CD14-positive monocyte (primary cell): ENCODE measurements around the gene DENND6A. TPM values are rescaled to one million over a fixed set of nuclear protein-coding genes. Genes with fewer than 3 reads are reported as not detected.

Source experiments
- DNase-seq, 3 donors: peaks; one replicate each; pipeline ENCODE4 v3.0.0-alpha.2; 2011 to 2022
- H2AFZ ChIP-seq: 2 replicates; pipeline ENCODE4 v1.6.0; 2012; ENCODE audit warnings: mild to moderate bottlenecking, low read depth, low read length, inconsistent platforms; ENCODE audit not compliant: insufficient read depth, poor library complexity, severe bottlenecking
- H3K27ac ChIP-seq, 2 donors: 1 replicate in 1 of 2; 2 replicates in 1 of 2; pipeline ENCODE4 v1.5.1; 2012 to 2013; ENCODE audit warnings: low read length in 2 of 2, control low read depth in 1 of 2, inconsistent platforms in 1 of 2, low read depth in 1 of 2, mild to moderate bottlenecking in 1 of 2
- H3K27me3 ChIP-seq, 2 donors: one replicate each; pipeline versions ENCODE4 v1.6.0 to v1.6.1; 2011 to 2013; ENCODE audit warnings: low read length in 2 of 2; ENCODE audit not compliant: control insufficient read depth in 2 of 2, insufficient read depth in 2 of 2
- H3K36me3 ChIP-seq, 2 donors: replicated peaks in 1 of 2; 1 replicate in 1 of 2; 2 replicates in 1 of 2; pipeline versions ENCODE4 v1.5.1 to v1.6.1; 2012 to 2013; ENCODE audit warnings: low read length in 2 of 2, control low read depth in 1 of 2, inconsistent platforms in 1 of 2, mild to moderate bottlenecking in 1 of 2; ENCODE audit not compliant: insufficient read depth in 2 of 2, control insufficient read depth in 1 of 2
- H3K4me1 ChIP-seq, 2 donors: 1 replicate in 1 of 2; 2 replicates in 1 of 2; pipeline versions ENCODE4 v1.5.1 to v1.6.1; 2012 to 2013; ENCODE audit warnings: low read length in 2 of 2, control low read depth in 1 of 2, inconsistent platforms in 1 of 2, mild to moderate bottlenecking in 1 of 2, moderate library complexity in 1 of 2; ENCODE audit not compliant: insufficient read depth in 2 of 2, control insufficient read depth in 1 of 2
- H3K4me2 ChIP-seq: replicated peaks from 2 replicates; pipeline ENCODE3; 2012; ENCODE audit warnings: low read length, moderate library complexity, mild to moderate bottlenecking; ENCODE audit not compliant: poor library complexity, severe bottlenecking; ENCODE audit errors: extremely low read depth
- H3K4me3 ChIP-seq, 3 experiments: fragments of 200-600 bp in 1 of 3; sonication (generic) in 1 of 3; replicated peaks in 1 of 3; 1 replicate in 2 of 3; 2 replicates in 1 of 3; pipeline ENCODE4 v1.5.1; 2011 to 2013; ENCODE audit warnings: low read length in 3 of 3, mild to moderate bottlenecking in 3 of 3, control low read depth in 2 of 3, low read depth in 2 of 3, inconsistent platforms in 1 of 3, moderate library complexity in 1 of 3
- H3K79me2 ChIP-seq: 2 replicates; pipeline ENCODE4 v1.6.0; 2012; ENCODE audit warnings: mild to moderate bottlenecking, control low read depth, inconsistent platforms, low read length, moderate library complexity; ENCODE audit not compliant: insufficient read depth
- H3K9ac ChIP-seq: 2 replicates; pipeline ENCODE4 v1.6.0; 2017; ENCODE audit warnings: low read length, mild to moderate bottlenecking; ENCODE audit not compliant: insufficient read depth, poor library complexity, severe bottlenecking
- H3K9me3 ChIP-seq, 2 donors: replicated peaks in 1 of 2; 1 replicate in 1 of 2; 2 replicates in 1 of 2; pipeline versions ENCODE4 v1.5.1 to v1.6.1; 2012 to 2013; ENCODE audit warnings: low read length in 2 of 2, control low read depth in 1 of 2; ENCODE audit not compliant: control insufficient read depth in 1 of 2, insufficient read depth in 1 of 2
- H4K20me1 ChIP-seq: 2 replicates; pipeline ENCODE4 v1.6.0; 2012; ENCODE audit warnings: mild to moderate bottlenecking, low read length, control low read depth, moderate library complexity; ENCODE audit not compliant: insufficient read depth
- H3K27ac Mint-ChIP-seq, 7 donors: one replicate each; pipeline ENCODE4 v1.8.0; 2020; ENCODE audit warnings: mild to moderate bottlenecking in 7 of 7, mixed read lengths in 7 of 7, moderate library complexity in 6 of 7, inconsistent platforms in 2 of 7
- H3K27me3 Mint-ChIP-seq, 3 donors: one replicate each; pipeline ENCODE4 v1.8.0; 2021 to 2022; ENCODE audit warnings: low read depth in 3 of 3, mild to moderate bottlenecking in 3 of 3, mixed read lengths in 3 of 3, moderate library complexity in 3 of 3, inconsistent platforms in 1 of 3
- H3K36me3 Mint-ChIP-seq, 2 donors: one replicate each; pipeline ENCODE4 v1.8.0; 2020; ENCODE audit warnings: mixed read lengths in 2 of 2, inconsistent platforms in 1 of 2, mild to moderate bottlenecking in 1 of 2
- H3K4me1 Mint-ChIP-seq: one replicate; pipeline ENCODE4 v1.8.0; 2020; ENCODE audit warnings: mild to moderate bottlenecking, mixed read lengths
- H3K4me3 Mint-ChIP-seq, 2 donors: one replicate each; pipeline ENCODE4 v1.8.0; 2020; ENCODE audit warnings: mild to moderate bottlenecking in 2 of 2, mixed read lengths in 2 of 2, moderate library complexity in 1 of 2
- H3K9me3 Mint-ChIP-seq, 7 donors: one replicate each; pipeline ENCODE4 v1.8.0; 2020 to 2022; ENCODE audit warnings: mixed read lengths in 7 of 7, mild to moderate bottlenecking in 6 of 7, moderate library complexity in 6 of 7, inconsistent platforms in 2 of 7
- CTCF ChIP-seq: fragments of 200-600 bp; IDR thresholded peaks from one replicate; pipeline ENCODE4 v1.8.0; 2022; ENCODE audit warnings: antibody characterized with exemption, mild to moderate bottlenecking
- WGBS: methylation state at CpG from one replicate; pipeline ENCODE4 v1.1.5; 2013; ENCODE audit warnings: missing lambda C conversion rate; ENCODE audit not compliant: insufficient coverage; 5-methylcytosine and 5-hydroxymethylcytosine counted together
- intact Hi-C, 2 donors: fragments of 100-400 bp; cut with micrococcal nuclease; formaldehyde crosslinking; loops; one replicate each; pipeline versions ENCODE4 v1.15.0 to v1.15.1; 2023
- polyA plus RNA-seq, 3 donors: library from polyadenylated mRNA; depleted of rRNA in 1 of 3; unstranded in 2 of 3; stranded (reverse) in 1 of 3; fragments of 300-500 nt in 2 of 3; fragments of >200 nt in 1 of 3; fragmentation: Illumina TruSeq in 2 of 3; gene quantifications; 1 replicate in 2 of 3; 2 replicates in 1 of 3; pipeline ENCODE4 v1.2.3, GENCODE V29; 2012 to 2021

The DENND6A gene
- polyA plus RNA-seq, 3 donors: 10.8 to 20.8 (median 15.4) TPM

- Mint-ChIP-seq H3K36me3 (peaks cover 23 to 57% of the 10 kb centered on the region in 2 donors), H3K4me3 (no peak overlapping the region), H3K27ac (peak overlapping the region in 4 of 7 donors; percentile 27 to 68 (median 45)), H3K4me1 (peaks cover 9% of the 10 kb centered on the region), H3K9me3 (no peaks in the 10 kb centered on the region), H3K27me3 (peaks cover 0 to 2% (median 0%) of the 10 kb centered on the region in 3 donors)
- peaks cover 20 to 51% of the 10 kb centered on the region in 2 donors for H3K36me3 ChIP-seq
- H3K4me2 ChIP-seq: no peak overlapping the region
- peaks cover 98% of the 10 kb centered on the region for H4K20me1 ChIP-seq
- H3K9me3 ChIP-seq: no peaks in the 10 kb centered on the region
- no peak overlapping the region for H3K4me3 ChIP-seq
- H3K27me3 ChIP-seq: no peaks in the 10 kb centered on the region
- H3K4me1 ChIP-seq: peaks cover 4 to 9% of the 10 kb centered on the region in 2 donors
- H3K79me2 ChIP-seq: peaks cover 99% of the 10 kb centered on the region
- 88% methylated on average over 4 of the region's 6 CpGs for WGBS
- no peak overlapping the region for H3K9ac ChIP-seq
- no peak overlapping the region for H3K27ac ChIP-seq
- no peak for DNase-seq
- H2AFZ ChIP-seq: no peak overlapping the region
- TF ChIP-seq CTCF: no peak
- intact Hi-C loops: no loop called here
Measured at GRCh38 chr3:57586778-57587177, 106.1 kb downstream of the DENND6A start.

GRCh38 chr3:57583544-57583943, 109.3 kb downstream of the DENND6A start:
- peaks cover 4 to 9% of the 10 kb centered on the region in 2 donors for H3K4me1 ChIP-seq
- Mint-ChIP-seq H3K4me1 (peaks cover 6% of the 10 kb centered on the region), H3K27me3 (peaks cover 0 to 4% (median 0%) of the 10 kb centered on the region in 3 donors), H3K9me3 (no peaks in the 10 kb centered on the region), H3K4me3 (no peak overlapping the region), H3K36me3 (peaks cover 28 to 62% of the 10 kb centered on the region in 2 donors), H3K27ac (peak overlapping the region in 1 of 7 donors; percentile 4)
- no peaks in the 10 kb centered on the region for H3K9me3 ChIP-seq
- H3K9ac ChIP-seq: no peak overlapping the region
- H3K79me2 ChIP-seq: peaks cover 98% of the 10 kb centered on the region
- DNase-seq: no peak
- H2AFZ ChIP-seq: no peak overlapping the region
- WGBS: 100% methylated on average over 1 of the region's 2 CpGs
- H3K4me3 ChIP-seq: no peak overlapping the region
- no peaks in the 10 kb centered on the region for H3K27me3 ChIP-seq
- peaks cover 37 to 74% of the 10 kb centered on the region in 2 donors for H3K36me3 ChIP-seq
- peaks cover 100% of the 10 kb centered on the region for H4K20me1 ChIP-seq
- no peak for TF ChIP-seq CTCF
- no peak overlapping the region for H3K4me2 ChIP-seq
- no peak overlapping the region for H3K27ac ChIP-seq
- intact Hi-C loops: no loop called here
